GM23248 (cell line): ENCODE data around the gene CEP131. TPM values are rescaled to one million over a fixed set of nuclear protein-coding genes. Genes with fewer than 3 reads are reported as not detected.
A peak's percentile ranks its signal among the peaks of the same experiment; 100 is the strongest.

Source experiments
- DNase-seq: peaks from one replicate; pipeline ENCODE4 v3.0.0-alpha.2; 2015
- H2AFZ ChIP-seq: fragments of 200-600 bp; sonication (generic); 2 replicates; pipeline ENCODE4 v1.6.1; 2016; ENCODE audit warnings: antibody characterized with exemption
- H3F3A ChIP-seq: fragments of 200-600 bp; sonication (generic); 2 replicates; pipeline ENCODE4 v1.6.1; 2016; ENCODE audit warnings: mild to moderate bottlenecking, antibody characterized with exemption, mixed run types; ENCODE audit not compliant: insufficient read depth
- H3K27ac ChIP-seq: fragments of 200-600 bp; sonication (generic); 2 replicates; pipeline ENCODE4 v1.5.1; 2016; ENCODE audit warnings: mild to moderate bottlenecking
- H3K27me3 ChIP-seq: fragments of 200-600 bp; sonication (generic); replicated peaks from 2 replicates; pipeline ENCODE4 v1.6.1; 2016; ENCODE audit warnings: mild to moderate bottlenecking; ENCODE audit not compliant: insufficient read depth
- H3K36me3 ChIP-seq: fragments of 200-600 bp; sonication (generic); 2 replicates; pipeline ENCODE4 v1.6.1; 2016; ENCODE audit warnings: low read depth, mild to moderate bottlenecking
- H3K4me1 ChIP-seq: fragments of 200-600 bp; sonication (generic); 2 replicates; pipeline ENCODE4 v1.6.1; 2016; ENCODE audit warnings: mild to moderate bottlenecking; ENCODE audit not compliant: insufficient read depth
- H3K4me2 ChIP-seq: fragments of 200-600 bp; sonication (generic); one replicate; pipeline ENCODE4 v1.6.1; 2016; ENCODE audit warnings: mild to moderate bottlenecking; ENCODE audit not compliant: unreplicated experiment
- H3K4me3 ChIP-seq: fragments of 200-600 bp; sonication (generic); 2 replicates; pipeline ENCODE4 v1.5.1; 2016; ENCODE audit warnings: mild to moderate bottlenecking
- H3K79me2 ChIP-seq: fragments of 200-600 bp; sonication (generic); 2 replicates; pipeline ENCODE4 v1.6.1; 2016; ENCODE audit warnings: mild to moderate bottlenecking; ENCODE audit not compliant: insufficient read depth
- H3K9ac ChIP-seq: fragments of 200-600 bp; sonication (generic); 2 replicates; pipeline ENCODE4 v1.6.1; 2016; ENCODE audit warnings: mild to moderate bottlenecking
- H3K9me2 ChIP-seq: fragments of 200-600 bp; sonication (generic); 2 replicates; pipeline ENCODE4 v1.6.1; 2016; ENCODE audit warnings: mixed run types, mild to moderate bottlenecking, moderate library complexity; ENCODE audit not compliant: insufficient read depth
- H3K9me3 ChIP-seq: fragments of 200-600 bp; sonication (generic); one replicate; pipeline ENCODE4 v1.6.1; 2017; ENCODE audit warnings: low read depth
- H4K20me1 ChIP-seq: fragments of 200-600 bp; sonication (generic); 2 replicates; pipeline ENCODE4 v1.6.0; 2016; ENCODE audit not compliant: insufficient read depth
- EZH2 ChIP-seq: fragments of 200-600 bp; sonication (generic); IDR thresholded peaks from 2 replicates; pipeline ENCODE4 v1.6.1; 2018; ENCODE audit warnings: antibody characterized with exemption, mild to moderate bottlenecking; ENCODE audit not compliant: insufficient read depth, poor library complexity, severe bottlenecking
- EZH2phosphoT487 ChIP-seq: fragments of 200-600 bp; sonication (generic); IDR thresholded peaks from 2 replicates; pipeline ENCODE4 v1.6.1; 2018; ENCODE audit warnings: antibody characterized with exemption, moderate library complexity, mild to moderate bottlenecking, low read depth; ENCODE audit not compliant: insufficient read depth
- whole genome bisulfite sequencing, 2 experiments: methylation state at CpG; one replicate each; pipeline ENCODE4 v1.1.6; 2015 to 2017; ENCODE audit warnings: low lambda C conversion rate in 2 of 2, low coverage in 1 of 2; ENCODE audit errors: missing lambda C conversion rate in 2 of 2; 5-methylcytosine and 5-hydroxymethylcytosine counted together
- in situ Hi-C: fragments of 300-500 bp; cut with MboI; formaldehyde crosslinking; loops from 2 replicates; pipeline ENCODE4 v1.15.0; 2020
- polyA plus RNA-seq: library from polyadenylated mRNA; unstranded; fragments of >200 nt; fragmentation: Nextera tagmentation; extraction: Ambion mirVana; gene quantifications from 2 replicates; pipeline ENCODE4 v1.2.1, GENCODE V29; 2016
- total RNA-seq: library from RNA; depleted of rRNA; stranded (reverse); fragments of >200 nt; shearing (Covaris generic); gene quantifications from 2 replicates; pipeline ENCODE4 v1.2.3, GENCODE V29; 2014; rRNA removed

Gene CEP131
- total RNA-seq (8.0 and 14.2 TPM in 2 replicates), polyA plus RNA-seq (5.6 and 6.1 TPM in 2 replicates)

DNA sequence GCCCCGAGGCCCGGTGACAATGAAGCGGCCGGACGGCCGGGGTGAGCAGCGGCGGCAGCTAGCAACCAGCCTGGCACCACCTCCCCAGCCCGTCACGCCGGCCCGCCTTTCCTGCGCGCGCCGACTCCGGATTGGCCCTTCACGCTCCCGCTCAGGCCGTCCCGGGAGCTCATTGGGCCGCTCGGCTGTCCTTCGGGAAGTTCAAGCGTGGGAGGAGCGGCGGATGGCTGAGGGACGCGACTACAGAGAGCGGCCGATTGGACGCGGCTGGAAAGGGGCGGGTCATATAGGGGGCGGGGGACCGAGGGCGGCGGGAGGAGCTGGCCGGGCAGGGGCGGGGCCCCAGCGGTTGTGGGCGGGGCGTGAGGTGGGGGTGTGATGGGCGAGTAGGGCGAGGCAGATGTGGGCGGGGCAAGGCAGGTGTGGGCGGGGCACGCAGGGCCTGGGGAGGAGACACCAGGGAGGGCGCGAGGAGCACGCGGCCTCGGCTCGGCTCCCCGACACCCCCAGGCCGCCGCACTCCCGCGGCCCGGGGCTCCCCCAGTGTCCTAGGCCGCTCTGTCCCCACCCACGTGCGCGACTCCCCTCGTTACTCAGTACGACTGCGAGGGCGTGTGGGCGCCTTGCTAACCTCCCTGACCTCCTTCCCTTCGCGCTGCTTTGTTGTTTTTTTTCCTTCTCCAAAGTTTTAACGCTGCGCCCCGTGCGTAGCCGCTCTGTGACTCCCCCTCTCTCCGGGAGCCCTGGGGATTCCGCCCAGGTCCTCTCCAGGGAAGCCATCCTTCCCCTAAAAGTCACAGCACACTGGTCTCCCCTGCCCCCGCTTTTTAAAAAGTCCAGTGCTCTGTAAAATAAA, at the start of gene CEP131:
Gene CEP131, minus strand, starts transcription at position 60 of the 856 bp plus-strand sequence. CDS start 2,909 bp downstream, outside the sequence.
- peaks cover 6% of the 10 kb centered on the region; the same call in 1 of the 2 replicates for H3K79me2 ChIP-seq
- WGBS, 2 experiments = 1% methylated on average over 46 to 73 of the region's 79 CpGs
- in situ Hi-C loops = no loop called here
- DNase-seq = peak; percentile 100
- no peaks in the 10 kb centered on the region for H3K4me1 ChIP-seq
- no peaks in the 10 kb centered on the region for H3K27me3 ChIP-seq
- no peak within 1 kb of the TSS for H3K27ac ChIP-seq
- H2AFZ ChIP-seq = peak within 1 kb of the TSS; percentile 97
- no peaks in the 10 kb centered on the region for H3K9me2 ChIP-seq
- H3F3A ChIP-seq = no peaks in the 10 kb centered on the region
- no peak for TF ChIP-seq EZH2
- no peak for TF ChIP-seq EZH2phosphoT487
- peak within 1 kb of the TSS; percentile 80 for H3K4me3 ChIP-seq
- no peaks in the 10 kb centered on the region for H3K36me3 ChIP-seq
- no peaks in the 10 kb centered on the region for H3K9me3 ChIP-seq
- peak within 1 kb of the TSS; percentile 95 for H3K4me2 ChIP-seq
- no peaks in the 10 kb centered on the region for H4K20me1 ChIP-seq
- H3K9ac ChIP-seq = peak within 1 kb of the TSS; percentile 78

DNA sequence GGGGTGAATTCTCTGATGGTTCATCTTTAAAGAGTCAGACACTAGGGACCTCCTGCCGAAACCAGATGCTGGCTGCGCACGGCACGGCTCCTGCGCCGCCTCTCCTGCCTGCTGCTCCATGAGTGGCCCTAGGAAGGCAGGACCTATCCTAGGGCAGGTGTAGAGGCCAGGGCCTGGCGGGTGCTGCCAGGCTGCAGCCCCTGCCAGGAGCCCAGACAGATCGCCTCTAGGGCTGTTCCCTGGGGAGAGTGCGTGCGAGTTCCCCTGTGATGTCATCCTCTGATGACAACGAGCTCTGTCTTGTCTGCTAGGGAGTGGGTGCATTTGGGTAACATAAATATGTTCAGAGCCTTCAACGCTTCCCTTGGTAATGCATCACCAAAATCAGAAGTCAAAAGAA, 48.5 kb upstream of the CEP131 start:
- no peak for TF ChIP-seq EZH2phosphoT487
- TF ChIP-seq EZH2 = no peak
- no peak overlapping the region for H3K4me2 ChIP-seq
- peaks cover 6% of the 10 kb centered on the region; the same call in 1 of the 2 replicates for H3K36me3 ChIP-seq
- DNase-seq = no peak
- H3F3A ChIP-seq = no peaks in the 10 kb centered on the region
- 93 to 96% methylated on average over 9 to 12 of the region's 12 CpGs for WGBS, 2 experiments
- H3K9ac ChIP-seq = no peak overlapping the region
- H3K4me1 ChIP-seq = no peaks in the 10 kb centered on the region
- no peak overlapping the region for H2AFZ ChIP-seq
- no peaks in the 10 kb centered on the region for H4K20me1 ChIP-seq
- H3K4me3 ChIP-seq = no peak overlapping the region
- no peaks in the 10 kb centered on the region for H3K79me2 ChIP-seq
- no peaks in the 10 kb centered on the region for H3K9me2 ChIP-seq
- no peak overlapping the region for H3K27ac ChIP-seq
- no peaks in the 10 kb centered on the region for H3K27me3 ChIP-seq
- in situ Hi-C loops = no loop called here
- no peaks in the 10 kb centered on the region for H3K9me3 ChIP-seq

DNA sequence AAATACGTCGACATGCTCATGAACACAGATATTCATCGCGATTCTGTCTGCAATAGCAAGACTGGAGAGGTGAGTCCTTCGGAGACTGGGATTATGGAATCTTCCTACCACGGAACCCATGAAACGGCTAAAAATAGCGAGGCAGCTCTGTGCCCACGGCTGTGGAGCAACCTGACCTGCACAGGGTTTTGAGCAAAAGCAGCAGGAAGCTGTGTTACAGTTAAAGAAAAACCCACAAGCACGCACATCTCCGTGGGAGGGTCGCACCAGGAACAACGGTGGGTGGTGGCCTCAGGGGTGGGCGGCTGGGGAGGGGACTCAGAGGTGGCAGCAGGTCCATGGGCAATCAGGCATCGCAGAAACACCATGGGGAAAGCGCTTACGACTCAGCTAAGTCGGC, 47.5 kb upstream of the CEP131 start:
- Histone ChIP-seq H3K79me2 (no peaks in the 10 kb centered on the region), H3K9ac (no peak overlapping the region), H4K20me1 (no peaks in the 10 kb centered on the region), H3K4me1 (no peaks in the 10 kb centered on the region), H3K9me2 (no peaks in the 10 kb centered on the region), H3F3A (no peaks in the 10 kb centered on the region), H3K4me2 (no peak overlapping the region), H3K4me3 (no peak overlapping the region), H3K27ac (no peak overlapping the region), H3K9me3 (no peaks in the 10 kb centered on the region), H3K36me3 (peaks cover 6% of the 10 kb centered on the region; the same call in 1 of the 2 replicates), H2AFZ (no peak overlapping the region), H3K27me3 (no peaks in the 10 kb centered on the region)
- TF ChIP-seq EZH2 (no peak), EZH2phosphoT487 (no peak)
- no peak for DNase-seq
- 96 to 98% methylated on average over 16 to 18 of the region's 18 CpGs for WGBS, 2 experiments
- in situ Hi-C loops = no loop called here

DNA sequence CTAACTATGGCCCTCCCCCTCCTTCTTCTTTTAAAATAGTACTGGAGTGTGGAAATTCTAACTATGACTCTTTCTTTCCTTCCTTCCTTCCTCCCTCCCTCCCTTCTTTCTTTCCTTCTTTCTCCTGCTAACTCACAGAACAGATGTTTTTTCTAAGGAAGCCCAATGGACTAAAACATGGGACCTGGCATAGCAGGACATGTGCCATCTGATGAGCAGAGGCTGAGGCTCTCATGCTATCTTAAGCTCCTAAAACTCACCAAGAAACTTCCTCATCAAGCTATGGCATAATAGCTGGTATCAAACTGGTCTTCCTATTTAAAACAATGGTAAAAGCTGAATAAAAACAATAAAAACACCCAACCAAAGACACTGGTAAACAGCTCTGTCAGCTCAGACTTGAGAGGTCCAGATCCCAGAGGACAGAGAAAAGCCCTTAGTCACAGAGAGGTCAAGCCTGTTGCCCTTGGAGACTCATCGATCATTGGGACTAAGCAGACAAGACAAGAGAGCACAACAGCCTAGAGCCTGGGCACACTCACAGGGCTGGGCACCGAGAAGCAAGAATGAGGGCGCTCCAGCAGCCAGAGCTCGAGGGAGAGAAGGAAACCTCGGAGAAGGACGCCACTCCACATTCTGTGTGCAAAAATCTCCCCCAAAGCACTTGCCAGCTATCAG, 44.8 kb upstream of the CEP131 start:
- WGBS, 2 experiments = 76 to 81% methylated on average over 6 of the region's 6 CpGs

More for the DNA sequence above, 44.8 kb upstream of the CEP131 start:
- Histone ChIP-seq H3K9me3 (no peaks in the 10 kb centered on the region), H2AFZ (no peak overlapping the region), H3K27ac (no peak overlapping the region), H3K27me3 (no peaks in the 10 kb centered on the region), H4K20me1 (no peaks in the 10 kb centered on the region), H3F3A (no peaks in the 10 kb centered on the region), H3K79me2 (no peaks in the 10 kb centered on the region), H3K9me2 (no peaks in the 10 kb centered on the region), H3K4me2 (no peak overlapping the region), H3K9ac (no peak overlapping the region), H3K4me1 (no peaks in the 10 kb centered on the region), H3K36me3 (no peaks in the 10 kb centered on the region; the same call in 1 of the 2 replicates), H3K4me3 (no peak overlapping the region)
- TF ChIP-seq EZH2phosphoT487 (no peak), EZH2 (no peak)
- in situ Hi-C loops = loop anchor here (10.0 kb wide), 1 partner anchor 207 kb away; no protein-coding TSS in a partner anchor
- DNase-seq = no peak
